Hindlimb muscle (tissue), 1 donor: ENCODE results near the gene BMPR1B. TPM values are rescaled to one million over a fixed set of nuclear protein-coding genes. Genes with fewer than 3 reads are reported as not detected.

Source experiments
- DNase-seq: peaks from one replicate; pipeline ENCODE4 v3.0.0-alpha.2; 2013
- polyA plus RNA-seq: library from polyadenylated mRNA; unstranded; fragments of 120-200 nt; gene quantifications from one replicate; pipeline ENCODE4 v1.2.1, GENCODE V29; 2013; ENCODE audit not compliant: insufficient read length

The BMPR1B gene
- polyA plus RNA-seq, 1 donor = 13.2 TPM

GRCh38 chr4:94965852-94966251 lies 208.1 kb downstream of the BMPR1B start:
- DNase-seq = peak; percentile 19

- DNase-seq = no peak
Observed at GRCh38 chr4:94968493-94968892, 210.7 kb downstream of the BMPR1B start.

- no peak for DNase-seq
Observed at GRCh38 chr4:94970650-94971049, 212.9 kb downstream of the BMPR1B start.

GRCh38 chr4:94974773-94975172 lies 217.0 kb downstream of the BMPR1B start:
- no peak for DNase-seq

- no peak for DNase-seq
Observed at GRCh38 chr4:94976371-94977011, 218.7 kb downstream of the BMPR1B start.

- no peak for DNase-seq
Observed at GRCh38 chr4:94978904-94979303, 221.1 kb downstream of the BMPR1B start.

GRCh38 chr4:94979621-94980020 lies 221.9 kb downstream of the BMPR1B start:
- DNase-seq = peak; percentile 18

- peak; percentile 59 for DNase-seq
Observed at GRCh38 chr4:94995684-94996394, 238.1 kb downstream of the BMPR1B start.

- DNase-seq = no peak
Observed at GRCh38 chr4:95000076-95000648, 242.4 kb downstream of the BMPR1B start.

GRCh38 chr4:95004912-95005311 lies 247.2 kb downstream of the BMPR1B start:
- DNase-seq = no peak

GRCh38 chr4:95007998-95008397 lies 250.2 kb downstream of the BMPR1B start:
- DNase-seq = no peak

GRCh38 chr4:95013236-95013635 lies 255.5 kb downstream of the BMPR1B start:
- no peak for DNase-seq

GRCh38 chr4:95014068-95014467 lies 256.3 kb downstream of the BMPR1B start:
- no peak for DNase-seq

GRCh38 chr4:95017305-95018064 lies 259.7 kb downstream of the BMPR1B start:
- no peak for DNase-seq

- DNase-seq = no peak
Observed at GRCh38 chr4:95018785-95019184, 261.0 kb downstream of the BMPR1B start.

- no peak for DNase-seq
Observed at GRCh38 chr4:95020521-95020920, 262.8 kb downstream of the BMPR1B start.

GRCh38 chr4:95021099-95021498 lies 263.3 kb downstream of the BMPR1B start:
- DNase-seq = no peak

- DNase-seq = no peak
Observed at GRCh38 chr4:95023110-95023509, 265.4 kb downstream of the BMPR1B start.

GRCh38 chr4:95027905-95028618 lies 270.3 kb downstream of the BMPR1B start:
- DNase-seq = no peak

GRCh38 chr4:95038791-95039190 lies 281.0 kb downstream of the BMPR1B start:
- DNase-seq = no peak

GRCh38 chr4:95044324-95044837 lies 286.6 kb downstream of the BMPR1B start:
- no peak for DNase-seq

GRCh38 chr4:95045429-95045828 lies 287.7 kb downstream of the BMPR1B start:
- DNase-seq = no peak
